Astrocyte of the cerebellum (primary cell): ENCODE results near the gene MMP12.
"Not testable (repeated sequence)": the region's sequence is repeated elsewhere in the genome, so short reads cannot be mapped to it uniquely, and the experiment has no call there.

Source experiments
- DNase-seq: peaks from one replicate; pipeline ENCODE4 v3.0.0-alpha.2; 2011; ENCODE audit warnings: low read depth
- H3K4me3 ChIP-seq: 2 replicates; pipeline ENCODE4 v1.5.1; 2011; ENCODE audit warnings: mild to moderate bottlenecking, low read depth, low read length, moderate library complexity
- in situ Hi-C: cut with HindIII; loops from 2 replicates; pipeline ENCODE4 v1.10.0; 2017; ENCODE audit warnings: low sequenced_read_pairs
- TF ChIP-seq, protein P1 (sequence below): IDR thresholded peaks from 2 replicates; pipeline ENCODE4 v1.5.1; 2012; ENCODE audit warnings: low read length, low read depth, moderate library complexity, mild to moderate bottlenecking; ENCODE audit errors: missing control alignments

MMP12 gene

DNA sequence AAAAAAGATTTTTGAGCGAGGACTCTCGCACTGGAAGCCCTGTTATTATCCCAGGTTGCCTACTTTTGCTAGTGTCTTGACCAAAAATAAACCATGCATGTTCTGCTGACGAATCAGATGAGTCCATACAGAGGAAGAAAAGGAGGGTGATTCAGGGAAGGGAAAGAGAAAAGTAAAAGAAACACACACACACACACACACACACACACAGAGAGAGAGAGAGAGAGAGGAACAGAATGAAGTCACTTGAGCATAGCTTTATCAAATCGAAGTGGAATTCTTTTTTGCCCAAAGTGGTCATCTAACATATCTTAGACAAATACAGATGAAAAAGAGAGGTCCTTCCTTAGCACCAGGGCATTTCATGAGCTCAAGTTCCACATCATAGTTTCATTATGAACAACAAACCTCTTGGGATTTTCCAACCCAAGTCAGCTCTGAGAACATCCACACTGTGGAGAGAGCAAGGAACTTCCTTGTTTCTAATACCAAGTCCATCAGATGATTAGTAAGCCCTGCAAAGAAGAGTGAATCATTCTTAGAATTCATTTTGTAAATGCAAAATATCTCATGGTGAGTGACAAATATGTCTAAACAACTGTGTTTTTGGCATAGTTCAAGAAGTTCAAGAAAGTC is 7.7 kb upstream of the MMP12 start:
- TF ChIP-seq, protein P1, sequence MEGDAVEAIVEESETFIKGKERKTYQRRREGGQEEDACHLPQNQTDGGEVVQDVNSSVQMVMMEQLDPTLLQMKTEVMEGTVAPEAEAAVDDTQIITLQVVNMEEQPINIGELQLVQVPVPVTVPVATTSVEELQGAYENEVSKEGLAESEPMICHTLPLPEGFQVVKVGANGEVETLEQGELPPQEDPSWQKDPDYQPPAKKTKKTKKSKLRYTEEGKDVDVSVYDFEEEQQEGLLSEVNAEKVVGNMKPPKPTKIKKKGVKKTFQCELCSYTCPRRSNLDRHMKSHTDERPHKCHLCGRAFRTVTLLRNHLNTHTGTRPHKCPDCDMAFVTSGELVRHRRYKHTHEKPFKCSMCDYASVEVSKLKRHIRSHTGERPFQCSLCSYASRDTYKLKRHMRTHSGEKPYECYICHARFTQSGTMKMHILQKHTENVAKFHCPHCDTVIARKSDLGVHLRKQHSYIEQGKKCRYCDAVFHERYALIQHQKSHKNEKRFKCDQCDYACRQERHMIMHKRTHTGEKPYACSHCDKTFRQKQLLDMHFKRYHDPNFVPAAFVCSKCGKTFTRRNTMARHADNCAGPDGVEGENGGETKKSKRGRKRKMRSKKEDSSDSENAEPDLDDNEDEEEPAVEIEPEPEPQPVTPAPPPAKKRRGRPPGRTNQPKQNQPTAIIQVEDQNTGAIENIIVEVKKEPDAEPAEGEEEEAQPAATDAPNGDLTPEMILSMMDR, result no peak
- DNase-seq, result no peak
- in situ Hi-C loops, result no loop called here
- H3K4me3 ChIP-seq, result no peak overlapping the region

DNA sequence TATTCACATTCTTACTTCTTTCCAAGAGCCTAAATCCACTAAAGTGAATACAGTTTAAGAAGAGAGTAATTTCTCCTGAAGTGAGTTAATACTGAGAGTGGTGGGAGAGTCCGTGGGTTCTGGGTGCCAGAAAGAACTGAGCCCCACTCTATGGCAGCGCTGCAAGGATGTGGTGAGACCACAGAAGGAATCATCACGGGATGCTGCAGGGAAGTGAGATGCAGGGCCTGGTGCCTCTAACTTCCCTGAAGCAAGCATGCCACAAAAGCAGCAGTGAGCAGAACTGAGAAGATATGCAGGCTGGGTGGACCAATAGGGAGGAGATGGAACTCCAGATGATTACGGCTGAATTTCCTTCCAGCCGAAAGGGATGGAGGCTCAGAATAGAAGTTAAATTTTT is 5.0 kb upstream of the MMP12 start:
- in situ Hi-C loops, result no loop called here
- DNase-seq, result no peak
- no peak overlapping the region for H3K4me3 ChIP-seq
- TF ChIP-seq, protein P1, result no peak

DNA sequence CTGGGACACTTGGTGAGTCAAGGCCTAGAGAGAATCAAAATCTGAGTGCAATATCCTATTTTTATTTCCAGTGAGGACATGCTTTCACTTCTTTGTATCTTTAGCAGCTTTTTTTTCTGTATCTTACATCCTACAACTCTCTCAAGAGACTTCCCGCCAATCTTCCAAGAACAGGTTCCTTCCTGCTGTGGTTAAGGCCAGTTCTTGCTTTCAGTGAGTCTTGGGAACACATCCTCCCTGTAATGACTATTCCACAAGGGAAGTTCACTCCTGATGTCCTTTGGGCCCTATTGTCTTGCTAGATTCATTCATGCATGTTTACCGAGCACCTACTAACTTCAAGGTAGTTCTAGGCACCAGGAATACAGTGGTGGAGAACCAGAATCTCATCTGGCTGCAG is 3.8 kb upstream of the MMP12 start:
- TF ChIP-seq, protein P1, result no peak
- DNase-seq, result no peak
- in situ Hi-C loops, result no loop called here

DNA sequence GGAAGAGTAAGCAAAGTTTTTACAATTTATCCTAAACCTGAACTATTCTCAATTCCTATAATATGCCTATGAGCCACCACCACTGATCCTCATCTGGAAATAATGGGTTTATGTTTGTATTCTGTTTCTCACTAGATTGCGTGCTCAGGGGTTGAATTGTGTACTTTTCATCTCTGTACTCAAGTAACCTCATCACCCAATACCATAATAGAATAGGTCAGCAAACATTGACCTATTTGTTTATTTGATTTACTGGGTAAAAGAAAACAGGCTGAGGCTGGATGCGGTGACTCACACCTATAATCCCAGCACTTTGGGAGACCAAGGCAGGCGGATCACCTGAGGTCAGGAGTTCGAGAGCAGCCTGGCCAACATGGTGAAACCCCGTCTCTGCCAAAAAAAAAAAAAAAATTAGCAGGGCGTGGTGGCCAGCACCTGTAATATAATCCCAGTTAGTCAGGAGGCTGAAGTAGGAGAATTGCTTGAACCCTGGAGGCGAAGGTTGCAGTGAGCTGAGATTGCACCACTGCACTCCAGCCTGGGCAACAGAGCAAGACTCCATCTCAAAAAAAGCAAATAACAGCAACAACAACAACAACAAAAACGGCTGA is 5.3 kb downstream of the MMP12 start:
- DNase-seq, H3K4me3 ChIP-seq, in situ Hi-C loops: not testable (repeated sequence)

More for the DNA sequence above, 3.8 kb upstream of the MMP12 start:
- no peak overlapping the region for H3K4me3 ChIP-seq

DNA sequence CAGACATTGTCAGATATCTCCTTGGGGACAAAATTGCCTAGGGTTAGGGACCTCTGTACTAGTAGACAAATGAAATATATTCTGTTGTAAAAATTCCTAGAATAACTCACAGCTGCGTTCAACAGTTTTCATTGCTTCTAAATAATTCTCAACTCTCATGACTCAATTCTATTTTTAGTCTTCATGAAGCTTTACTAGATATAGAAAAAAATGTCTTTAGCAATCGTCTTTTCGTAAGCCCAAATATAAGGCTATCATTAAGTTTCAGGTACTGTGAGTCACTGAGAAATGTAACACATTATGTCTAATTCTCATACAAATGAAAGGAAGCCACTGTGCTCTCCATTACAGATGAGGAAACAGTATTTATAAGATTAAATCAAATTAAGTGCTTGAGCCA is 6.4 kb downstream of the MMP12 start:
- in situ Hi-C loops, result no loop called here
- TF ChIP-seq, protein P1, result no peak
- no peak overlapping the region for H3K4me3 ChIP-seq
- no peak for DNase-seq

DNA sequence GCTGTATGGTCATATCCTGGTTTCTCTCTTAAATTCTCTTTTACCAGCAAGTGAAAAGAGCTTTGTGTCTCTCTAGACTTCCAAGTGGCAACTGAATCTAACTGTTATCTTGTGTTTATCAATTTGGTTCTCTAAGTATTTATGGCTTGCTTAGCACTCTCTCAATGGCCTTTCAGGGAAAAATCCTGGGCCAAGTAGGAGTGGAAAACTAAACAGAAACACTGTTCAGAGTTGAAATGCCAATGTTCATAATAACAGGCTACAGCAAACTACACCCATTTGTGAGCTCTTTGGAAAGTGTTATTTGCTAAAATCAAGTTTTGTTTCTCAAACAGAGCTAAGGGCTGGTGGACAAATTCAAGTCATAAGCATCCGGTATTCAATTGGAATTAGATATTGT is 10.1 kb downstream of the MMP12 start:
- in situ Hi-C loops, result no loop called here
- no peak for DNase-seq
- no peak overlapping the region for H3K4me3 ChIP-seq
- TF ChIP-seq, protein P1, result no peak

DNA sequence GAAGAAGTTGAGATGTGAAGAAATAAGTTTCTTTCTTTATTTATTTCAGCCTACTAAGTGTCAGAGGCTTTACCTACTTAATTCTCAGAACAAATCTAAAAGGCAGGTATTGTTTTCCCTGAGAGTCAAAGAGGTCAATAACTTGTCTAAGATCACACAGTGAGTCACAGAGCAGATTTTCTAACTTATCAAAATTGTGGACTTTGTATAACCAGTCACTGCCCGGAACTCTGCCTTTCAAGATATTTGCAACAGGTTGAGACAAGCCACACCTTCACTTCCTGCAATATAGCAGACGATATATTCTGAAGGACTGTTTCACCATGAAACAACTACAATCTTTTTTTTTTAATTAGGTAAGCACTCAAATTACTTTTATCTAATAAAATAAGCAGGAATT is 20.8 kb downstream of the MMP12 start:
- no peak for DNase-seq
- in situ Hi-C loops, result no loop called here
- TF ChIP-seq, protein P1, result no peak
- H3K4me3 ChIP-seq, result no peak overlapping the region
